ENCODE measurements around the gene FAM114A2.

The FAM114A2 gene

DNA sequence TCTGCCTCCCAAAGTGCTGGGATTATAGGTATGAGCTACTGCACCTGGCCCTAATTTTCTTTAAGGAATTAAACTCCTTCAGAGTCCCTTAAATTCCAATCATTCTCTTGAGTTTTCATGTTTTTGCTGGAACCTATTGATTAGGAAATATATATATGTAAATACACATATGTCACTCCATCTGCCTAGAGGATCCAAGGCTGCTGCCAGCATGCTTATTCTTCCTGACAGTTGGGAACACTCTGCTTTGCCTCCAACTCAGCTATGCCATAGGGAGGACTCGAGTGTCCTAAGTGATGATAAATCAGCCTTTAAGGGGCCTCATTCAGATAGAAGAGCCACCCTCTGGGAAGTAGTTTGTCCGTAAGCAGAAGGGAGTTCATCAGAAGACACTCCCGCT lies 21.9 kb upstream of the FAM114A2 start:
- no peaks in the 10 kb centered on the region for H3K9me3 ChIP-seq (ENCODE audit: insufficient read depth, low read length)
- H3K4me1 ChIP-seq (ENCODE audit: insufficient read depth, insufficient read length), result peaks cover 3% of the 10 kb centered on the region
- no peaks in the 10 kb centered on the region for H3K27me3 ChIP-seq (ENCODE audit: insufficient read depth, insufficient read length)
- H3K9ac ChIP-seq (ENCODE audit: insufficient read length, low read depth), result no peak overlapping the region
- TF ChIP-seq SUZ12 (IDR thresholded peaks at IDR 0.05; ENCODE audit: extremely low read depth, insufficient read depth, insufficient read length) (no peak), YY1 (IDR thresholded peaks at IDR 0.05; ENCODE audit: insufficient read depth, insufficient read length) (no peak), ZNF274 (IDR thresholded peaks at IDR 0.05; ENCODE audit: low read depth, low read length) (no peak)
- no peak overlapping the region for H3K4me3 ChIP-seq (ENCODE audit: insufficient read length, low read depth)
- DNase-seq (ENCODE audit: low read depth, low spot score), result no peak
- no peaks in the 10 kb centered on the region for H3K36me3 ChIP-seq (ENCODE audit: insufficient read depth, insufficient read length, low read length)

DNA sequence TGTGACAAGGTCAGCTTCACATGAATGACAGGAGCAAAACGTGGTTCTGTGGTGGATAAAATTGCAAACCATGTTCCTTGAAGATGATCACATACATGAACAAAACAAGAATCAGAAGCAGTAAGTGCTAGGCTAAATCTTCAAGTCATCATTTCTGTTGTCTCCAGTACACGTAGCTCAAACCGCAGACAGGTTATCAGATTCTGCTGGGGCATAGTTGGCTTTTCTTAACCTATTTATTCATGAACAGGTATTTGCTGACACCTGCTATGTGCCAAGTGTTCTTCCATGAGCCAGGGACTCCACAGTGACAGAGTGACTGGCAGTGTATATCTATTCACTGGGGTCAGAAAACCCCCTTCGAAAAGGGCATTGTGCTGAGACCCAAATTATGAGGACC lies 20.9 kb upstream of the FAM114A2 start:
- DNase-seq (ENCODE audit: low read depth, low spot score), result no peak
- Histone ChIP-seq H3K4me1 (ENCODE audit: insufficient read depth, insufficient read length) (peaks cover 3% of the 10 kb centered on the region), H3K4me3 (ENCODE audit: insufficient read length, low read depth) (no peak overlapping the region), H3K9ac (ENCODE audit: insufficient read length, low read depth) (no peak overlapping the region), H3K36me3 (ENCODE audit: insufficient read depth, insufficient read length, low read length) (peaks cover 5% of the 10 kb centered on the region), H3K27me3 (ENCODE audit: insufficient read depth, insufficient read length) (no peaks in the 10 kb centered on the region), H3K9me3 (ENCODE audit: insufficient read depth, low read length) (no peaks in the 10 kb centered on the region)
- TF ChIP-seq YY1 (IDR thresholded peaks at IDR 0.05; ENCODE audit: insufficient read depth, insufficient read length), result no peak
- TF ChIP-seq SUZ12 (IDR thresholded peaks at IDR 0.05; ENCODE audit: extremely low read depth, insufficient read depth, insufficient read length), result no peak
- no peak for TF ChIP-seq ZNF274 (IDR thresholded peaks at IDR 0.05; ENCODE audit: low read depth, low read length)

DNA sequence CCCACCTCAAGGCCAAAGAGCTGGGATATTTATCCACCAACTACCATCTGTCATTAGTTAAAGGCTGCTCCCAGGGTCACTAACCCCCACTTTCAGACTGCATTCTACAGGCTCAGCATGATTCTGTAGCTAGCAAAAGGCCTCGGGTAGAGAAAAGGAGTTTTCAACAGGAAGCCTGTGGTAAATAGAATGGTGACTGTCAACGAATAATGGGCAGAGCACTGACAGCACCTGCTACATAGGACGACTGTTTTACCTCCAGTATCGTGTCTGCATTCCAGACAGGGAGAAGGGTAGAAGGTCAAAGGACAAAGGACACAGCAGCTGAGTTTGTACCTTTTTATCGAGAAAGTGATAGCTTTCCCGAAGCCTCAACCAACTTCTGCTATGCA lies 20.3 kb upstream of the FAM114A2 start:
- no peak for DNase-seq (ENCODE audit: low read depth, low spot score)
- H3K36me3 ChIP-seq (ENCODE audit: insufficient read depth, insufficient read length, low read length), result peaks cover 6% of the 10 kb centered on the region
- TF ChIP-seq SUZ12 (IDR thresholded peaks at IDR 0.05; ENCODE audit: extremely low read depth, insufficient read depth, insufficient read length) (no peak), ZNF274 (IDR thresholded peaks at IDR 0.05; ENCODE audit: low read depth, low read length) (no peak), YY1 (IDR thresholded peaks at IDR 0.05; ENCODE audit: insufficient read depth, insufficient read length) (no peak)
- H3K27me3 ChIP-seq (ENCODE audit: insufficient read depth, insufficient read length), result no peaks in the 10 kb centered on the region
- no peak overlapping the region for H3K4me3 ChIP-seq (ENCODE audit: insufficient read length, low read depth)
- no peak overlapping the region for H3K9ac ChIP-seq (ENCODE audit: insufficient read length, low read depth)
- peaks cover 3% of the 10 kb centered on the region for H3K4me1 ChIP-seq (ENCODE audit: insufficient read depth, insufficient read length)
- H3K9me3 ChIP-seq (ENCODE audit: insufficient read depth, low read length), result no peaks in the 10 kb centered on the region

DNA sequence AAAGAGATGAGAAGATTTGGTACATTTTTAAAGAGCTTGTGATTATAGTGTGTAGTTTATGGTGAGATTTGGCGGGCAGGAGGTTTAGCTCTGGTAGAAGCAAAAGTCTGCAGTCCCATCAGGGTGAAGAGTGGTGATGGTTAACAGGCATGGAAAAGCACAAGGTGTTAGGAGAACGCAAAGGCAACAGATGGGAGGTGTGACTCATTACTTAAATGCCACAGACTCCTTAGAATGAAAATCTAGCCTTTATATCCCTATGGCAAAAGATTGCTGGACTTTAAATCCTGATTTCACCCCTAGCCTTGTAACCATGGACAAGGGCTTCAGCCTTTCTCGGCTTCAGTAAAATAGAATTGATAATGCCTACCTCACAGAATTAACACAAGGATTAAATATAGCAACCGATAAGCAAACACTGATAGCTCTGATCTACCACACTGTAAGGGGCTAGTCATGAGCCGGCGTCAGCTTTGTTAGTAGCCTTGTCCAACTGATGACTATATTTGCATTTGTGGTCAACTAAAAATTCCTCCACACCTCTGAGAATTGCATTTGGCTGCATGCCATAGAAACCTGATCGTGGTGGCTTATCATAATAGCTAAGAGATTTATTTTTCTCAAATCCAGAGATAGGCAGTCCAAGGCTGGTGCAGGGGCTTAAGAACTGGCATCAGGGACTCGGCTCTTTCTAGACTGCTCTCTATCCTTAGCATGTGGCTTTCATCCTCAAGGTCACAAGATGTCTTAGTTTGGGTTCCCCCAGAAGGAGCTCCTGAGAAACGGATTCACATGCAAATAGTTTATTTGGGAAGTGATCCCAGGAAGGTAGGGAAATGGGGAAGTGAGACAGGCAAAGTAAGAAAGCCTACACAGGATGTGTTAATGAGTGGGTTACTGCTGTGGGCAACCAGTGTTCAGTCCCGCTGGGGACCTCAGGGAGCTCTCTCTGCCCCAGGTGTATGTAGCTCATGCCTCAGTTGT lies 19.6 kb upstream of the FAM114A2 start:
- Histone ChIP-seq H3K4me1 (ENCODE audit: insufficient read depth, insufficient read length) (peaks cover 3% of the 10 kb centered on the region), H3K9me3 (ENCODE audit: insufficient read depth, low read length) (no peaks in the 10 kb centered on the region), H3K27me3 (ENCODE audit: insufficient read depth, insufficient read length) (no peaks in the 10 kb centered on the region), H3K9ac (ENCODE audit: insufficient read length, low read depth) (no peak overlapping the region), H3K4me3 (ENCODE audit: insufficient read length, low read depth) (no peak overlapping the region), H3K36me3 (ENCODE audit: insufficient read depth, insufficient read length, low read length) (peaks cover 13% of the 10 kb centered on the region)
- TF ChIP-seq SUZ12 (IDR thresholded peaks at IDR 0.05; ENCODE audit: extremely low read depth, insufficient read depth, insufficient read length) (no peak), ZNF274 (IDR thresholded peaks at IDR 0.05; ENCODE audit: low read depth, low read length) (no peak), YY1 (IDR thresholded peaks at IDR 0.05; ENCODE audit: insufficient read depth, insufficient read length) (no peak)
- no peak for DNase-seq (ENCODE audit: low read depth, low spot score)

DNA sequence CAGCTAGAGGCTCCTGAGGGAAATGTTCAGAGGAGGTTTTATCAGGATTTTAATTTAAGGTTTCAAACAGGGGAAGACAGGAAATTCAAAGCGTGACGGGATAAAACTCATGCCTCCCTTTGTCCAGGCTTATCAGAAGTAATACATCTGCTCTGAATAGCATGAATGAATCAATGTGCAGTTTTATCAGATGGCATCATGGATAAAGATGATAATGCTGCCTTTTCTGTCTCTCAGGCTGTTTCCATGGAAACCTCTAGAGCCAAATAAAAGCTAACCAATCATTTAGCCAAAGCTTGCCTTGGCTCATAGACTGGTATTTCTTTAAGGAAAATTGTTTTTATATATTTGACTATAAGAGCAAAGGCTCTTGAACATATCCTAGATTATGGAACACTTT lies 16.5 kb upstream of the FAM114A2 start:
- H3K4me1 ChIP-seq (ENCODE audit: insufficient read depth, insufficient read length), result peaks cover 3% of the 10 kb centered on the region

DNA sequence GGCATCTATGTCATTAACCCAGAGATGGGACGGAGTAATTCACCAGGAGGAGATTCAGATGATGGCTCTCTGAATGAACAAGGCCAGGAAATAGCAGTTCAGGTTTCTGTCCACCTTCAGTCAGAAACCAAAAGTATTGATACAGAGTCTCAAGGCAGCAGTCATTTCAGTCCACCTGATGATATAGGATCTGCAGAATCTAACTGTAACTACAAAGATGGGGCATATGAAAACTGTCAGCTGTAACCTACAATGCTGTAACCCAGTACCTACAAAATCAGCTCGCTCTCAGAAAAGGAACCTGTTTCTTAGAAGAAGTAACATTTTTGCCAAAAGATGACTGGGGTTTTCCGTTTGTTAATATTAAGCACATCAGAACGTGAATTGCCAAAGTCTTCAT lies 14.8 kb upstream of the FAM114A2 start:
- Histone ChIP-seq H3K4me1 (ENCODE audit: insufficient read depth, insufficient read length) (no peaks in the 10 kb centered on the region), H3K9me3 (ENCODE audit: insufficient read depth, low read length) (no peaks in the 10 kb centered on the region), H3K9ac (ENCODE audit: insufficient read length, low read depth) (no peak overlapping the region), H3K27me3 (ENCODE audit: insufficient read depth, insufficient read length) (no peaks in the 10 kb centered on the region), H3K4me3 (ENCODE audit: insufficient read length, low read depth) (no peak overlapping the region), H3K36me3 (ENCODE audit: insufficient read depth, insufficient read length, low read length) (peaks cover 37% of the 10 kb centered on the region)
- TF ChIP-seq SUZ12 (IDR thresholded peaks at IDR 0.05; ENCODE audit: extremely low read depth, insufficient read depth, insufficient read length), result no peak
- no peak for TF ChIP-seq ZNF274 (IDR thresholded peaks at IDR 0.05; ENCODE audit: low read depth, low read length)
- no peak for TF ChIP-seq YY1 (IDR thresholded peaks at IDR 0.05; ENCODE audit: insufficient read depth, insufficient read length)
- no peak for DNase-seq (ENCODE audit: low read depth, low spot score)

More for the DNA sequence above, 16.5 kb upstream of the FAM114A2 start:
- TF ChIP-seq ZNF274 (IDR thresholded peaks at IDR 0.05; ENCODE audit: low read depth, low read length), result no peak
- H3K27me3 ChIP-seq (ENCODE audit: insufficient read depth, insufficient read length), result no peaks in the 10 kb centered on the region
- no peak overlapping the region for H3K9ac ChIP-seq (ENCODE audit: insufficient read length, low read depth)
- peaks cover 31% of the 10 kb centered on the region for H3K36me3 ChIP-seq (ENCODE audit: insufficient read depth, insufficient read length, low read length)
- no peaks in the 10 kb centered on the region for H3K9me3 ChIP-seq (ENCODE audit: insufficient read depth, low read length)
- no peak overlapping the region for H3K4me3 ChIP-seq (ENCODE audit: insufficient read length, low read depth)
- DNase-seq (ENCODE audit: low read depth, low spot score), result no peak

DNA sequence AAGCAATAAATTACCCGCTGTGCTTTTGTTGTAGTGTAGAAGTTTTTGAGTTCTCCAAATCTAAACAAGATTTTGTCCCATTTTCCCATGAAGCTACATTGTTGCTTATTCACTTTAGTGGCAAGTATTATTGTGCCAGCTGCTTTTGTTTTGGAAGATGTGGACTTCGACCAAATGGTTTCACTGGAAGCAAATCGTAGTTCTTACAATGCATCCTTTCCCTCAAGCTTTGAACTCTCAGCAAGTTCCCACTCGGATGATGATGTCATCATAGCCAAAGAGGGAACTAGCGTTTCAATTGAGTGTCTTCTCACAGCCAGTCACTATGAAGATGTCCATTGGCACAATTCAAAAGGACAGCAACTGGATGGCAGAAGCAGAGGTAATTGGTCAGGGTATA lies 10.9 kb upstream of the FAM114A2 start:
- TF ChIP-seq YY1 (IDR thresholded peaks at IDR 0.05; ENCODE audit: insufficient read depth, insufficient read length) (no peak), ZNF274 (IDR thresholded peaks at IDR 0.05; ENCODE audit: low read depth, low read length) (no peak), SUZ12 (IDR thresholded peaks at IDR 0.05; ENCODE audit: extremely low read depth, insufficient read depth, insufficient read length) (no peak)

More for the DNA sequence above, 10.9 kb upstream of the FAM114A2 start:
- H3K4me3 ChIP-seq (ENCODE audit: insufficient read length, low read depth), result no peak overlapping the region
- H3K27me3 ChIP-seq (ENCODE audit: insufficient read depth, insufficient read length), result no peaks in the 10 kb centered on the region
- no peaks in the 10 kb centered on the region for H3K4me1 ChIP-seq (ENCODE audit: insufficient read depth, insufficient read length)
- no peak overlapping the region for H3K9ac ChIP-seq (ENCODE audit: insufficient read length, low read depth)
- peaks cover 38% of the 10 kb centered on the region for H3K36me3 ChIP-seq (ENCODE audit: insufficient read depth, insufficient read length, low read length)
- DNase-seq (ENCODE audit: low read depth, low spot score), result no peak
- no peaks in the 10 kb centered on the region for H3K9me3 ChIP-seq (ENCODE audit: insufficient read depth, low read length)

All from NT2/D1 (cell line).